Keratinocyte (primary cell): ENCODE data around the gene NOS3.

Experiments
- EZH2 ChIP-seq: IDR thresholded peaks from one replicate; pipeline ENCODE4 v1.6.1; 2012; ENCODE audit warnings: inconsistent platforms, mild to moderate bottlenecking, low read length, moderate library complexity
- TF ChIP-seq, protein P1 (sequence below), 3 experiments: IDR thresholded peaks in 1 of 3; conservative IDR thresholded peaks in 1 of 3; optimal IDR thresholded peaks in 1 of 3; 2 replicates in 2 of 3; 3 replicates in 1 of 3; pipeline versions ENCODE3 to v1.5.1; 2011; ENCODE audit warnings: low read length in 3 of 3, mild to moderate bottlenecking in 3 of 3, moderate library complexity in 2 of 3, control low read depth in 1 of 3, inconsistent platforms in 1 of 3; ENCODE audit not compliant: insufficient read depth in 2 of 3; ENCODE audit errors: extremely low read depth in 1 of 3

DNA sequence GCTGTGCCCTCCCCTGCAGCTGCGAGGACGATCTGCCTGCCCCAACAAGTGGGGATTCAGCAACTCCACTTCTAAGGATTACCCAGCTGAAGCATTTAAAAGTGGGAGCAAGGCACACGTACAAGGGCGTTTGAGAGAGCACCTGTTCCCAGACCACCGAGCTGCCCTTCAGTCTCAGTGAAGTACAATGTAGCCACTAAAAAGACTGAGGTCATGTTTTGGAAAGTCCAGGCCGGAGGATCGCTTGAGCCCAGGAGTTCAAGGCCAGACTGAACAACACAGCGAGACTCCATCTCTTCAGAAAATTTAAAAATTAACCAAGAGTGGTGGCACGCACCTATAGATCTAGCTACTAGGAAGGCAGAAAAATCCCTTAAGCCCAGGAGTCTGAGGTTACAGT, 14.7 kb downstream of the NOS3 start:
- TF ChIP-seq, protein P1, sequence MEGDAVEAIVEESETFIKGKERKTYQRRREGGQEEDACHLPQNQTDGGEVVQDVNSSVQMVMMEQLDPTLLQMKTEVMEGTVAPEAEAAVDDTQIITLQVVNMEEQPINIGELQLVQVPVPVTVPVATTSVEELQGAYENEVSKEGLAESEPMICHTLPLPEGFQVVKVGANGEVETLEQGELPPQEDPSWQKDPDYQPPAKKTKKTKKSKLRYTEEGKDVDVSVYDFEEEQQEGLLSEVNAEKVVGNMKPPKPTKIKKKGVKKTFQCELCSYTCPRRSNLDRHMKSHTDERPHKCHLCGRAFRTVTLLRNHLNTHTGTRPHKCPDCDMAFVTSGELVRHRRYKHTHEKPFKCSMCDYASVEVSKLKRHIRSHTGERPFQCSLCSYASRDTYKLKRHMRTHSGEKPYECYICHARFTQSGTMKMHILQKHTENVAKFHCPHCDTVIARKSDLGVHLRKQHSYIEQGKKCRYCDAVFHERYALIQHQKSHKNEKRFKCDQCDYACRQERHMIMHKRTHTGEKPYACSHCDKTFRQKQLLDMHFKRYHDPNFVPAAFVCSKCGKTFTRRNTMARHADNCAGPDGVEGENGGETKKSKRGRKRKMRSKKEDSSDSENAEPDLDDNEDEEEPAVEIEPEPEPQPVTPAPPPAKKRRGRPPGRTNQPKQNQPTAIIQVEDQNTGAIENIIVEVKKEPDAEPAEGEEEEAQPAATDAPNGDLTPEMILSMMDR (optimal IDR thresholded peaks at IDR 0.05 in 1 of 3, IDR thresholded peaks at IDR 0.05 in 1 of 3, conservative IDR thresholded peaks at IDR 0.05 in 1 of 3; ENCODE audit: extremely low read depth in 1 of 3, insufficient read depth in 2 of 3, low read length in 3 of 3): no peak
- TF ChIP-seq EZH2: no peak
